Stomach (tissue), 4 donors: ENCODE data around the gene CPAMD8.

Experiments
- EP300 ChIP-seq: sonication (generic); formaldehyde crosslinking; IDR thresholded peaks from one replicate; pipeline ENCODE4 v1.6.1; 2017; ENCODE audit warnings: antibody characterized with exemption
- POLR2A ChIP-seq, 4 donors: fragments of 450-650 bp; IDR thresholded peaks; one replicate each; pipeline ENCODE4 v1.6.1; 2016; ENCODE audit warnings: antibody characterized with exemption in 4 of 4, control low read depth in 2 of 4, mild to moderate bottlenecking in 1 of 4, moderate library complexity in 1 of 4
- POLR2AphosphoS5 ChIP-seq, 3 donors: sonication (generic); formaldehyde crosslinking; IDR thresholded peaks; one replicate each; pipeline ENCODE4 v1.6.1; 2016; ENCODE audit warnings: antibody characterized with exemption in 3 of 3
- TF ChIP-seq, protein P1 (sequence below), 7 experiments: fragments of 450-650 bp in 4 of 7; fragments of 200-600 bp in 3 of 7; sonication (generic) in 3 of 7; IDR thresholded peaks; one replicate each; pipeline ENCODE4 v1.5.1; 2016 to 2019; ENCODE audit warnings: antibody characterized with exemption in 7 of 7, control low read depth in 2 of 7, mild to moderate bottlenecking in 1 of 7

- TF ChIP-seq, protein P1, sequence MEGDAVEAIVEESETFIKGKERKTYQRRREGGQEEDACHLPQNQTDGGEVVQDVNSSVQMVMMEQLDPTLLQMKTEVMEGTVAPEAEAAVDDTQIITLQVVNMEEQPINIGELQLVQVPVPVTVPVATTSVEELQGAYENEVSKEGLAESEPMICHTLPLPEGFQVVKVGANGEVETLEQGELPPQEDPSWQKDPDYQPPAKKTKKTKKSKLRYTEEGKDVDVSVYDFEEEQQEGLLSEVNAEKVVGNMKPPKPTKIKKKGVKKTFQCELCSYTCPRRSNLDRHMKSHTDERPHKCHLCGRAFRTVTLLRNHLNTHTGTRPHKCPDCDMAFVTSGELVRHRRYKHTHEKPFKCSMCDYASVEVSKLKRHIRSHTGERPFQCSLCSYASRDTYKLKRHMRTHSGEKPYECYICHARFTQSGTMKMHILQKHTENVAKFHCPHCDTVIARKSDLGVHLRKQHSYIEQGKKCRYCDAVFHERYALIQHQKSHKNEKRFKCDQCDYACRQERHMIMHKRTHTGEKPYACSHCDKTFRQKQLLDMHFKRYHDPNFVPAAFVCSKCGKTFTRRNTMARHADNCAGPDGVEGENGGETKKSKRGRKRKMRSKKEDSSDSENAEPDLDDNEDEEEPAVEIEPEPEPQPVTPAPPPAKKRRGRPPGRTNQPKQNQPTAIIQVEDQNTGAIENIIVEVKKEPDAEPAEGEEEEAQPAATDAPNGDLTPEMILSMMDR (IDR thresholded peaks at IDR 0.05), result no peak
- TF ChIP-seq POLR2A (IDR thresholded peaks at IDR 0.05) (no peak), POLR2AphosphoS5 (IDR thresholded peaks at IDR 0.05) (no peak), EP300 (no peak)
Measured at GRCh38 chr19:16920816-16921529, 105.6 kb downstream of the CPAMD8 start.
